Suppressor macrophage treated with lipopolysaccharide for 1 hour (primary cell): ENCODE data around the gene DBP.

Experiments used
- DNase-seq, 3 donors: peaks; one replicate each; pipeline ENCODE4 v3.0.0-alpha.2; 2020 to 2022

The DBP gene

GRCh38 chr19:48609571-48610108 is 27.5 kb downstream of the DBP start:
- no peak for DNase-seq

DNA sequence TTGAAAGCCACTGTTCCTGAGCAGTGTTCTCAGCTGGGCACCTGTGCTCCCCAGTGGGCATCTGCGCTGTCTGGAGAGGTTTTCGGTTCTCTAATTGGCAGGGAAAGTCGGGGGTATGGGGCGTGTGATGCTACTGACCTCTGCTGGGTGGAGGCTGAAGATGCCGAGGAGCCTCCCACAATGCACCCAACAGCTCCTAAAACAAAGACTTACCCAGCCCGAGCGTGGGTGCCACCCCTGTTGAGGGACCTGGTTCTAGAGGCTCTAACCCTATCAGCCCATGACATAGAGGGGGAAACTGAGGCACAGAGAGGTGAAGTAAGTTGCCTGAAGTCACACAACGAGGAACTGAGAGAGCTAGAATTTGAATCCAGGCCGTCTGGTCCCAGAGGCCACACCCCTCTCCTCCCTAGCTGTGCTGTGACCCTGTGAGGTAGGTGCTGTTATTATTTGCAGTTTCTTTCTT is 28.3 kb downstream of the DBP start:
- DNase-seq, result peak; percentile 70 to 83 (median 79)

DNA sequence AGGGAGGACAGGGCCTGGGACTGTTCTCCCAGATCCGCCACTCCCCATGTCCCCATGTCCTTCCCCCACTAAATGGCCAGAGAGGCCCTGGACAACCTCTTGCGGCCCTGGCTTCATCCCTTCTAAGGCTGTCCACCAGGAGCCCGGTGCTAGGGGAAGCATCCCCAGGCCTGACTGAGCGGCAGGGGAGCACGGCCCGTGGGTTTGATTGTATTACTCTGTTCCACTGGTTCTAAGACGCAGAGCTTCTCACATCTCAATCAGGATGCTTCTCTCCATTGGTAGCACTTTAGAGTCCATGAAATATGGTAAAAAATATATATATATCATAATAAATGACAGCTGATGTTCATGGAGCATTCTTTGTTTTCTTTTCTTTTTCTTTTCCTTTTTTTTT is 29.8 kb downstream of the DBP start:
- DNase-seq, result no peak

DNA sequence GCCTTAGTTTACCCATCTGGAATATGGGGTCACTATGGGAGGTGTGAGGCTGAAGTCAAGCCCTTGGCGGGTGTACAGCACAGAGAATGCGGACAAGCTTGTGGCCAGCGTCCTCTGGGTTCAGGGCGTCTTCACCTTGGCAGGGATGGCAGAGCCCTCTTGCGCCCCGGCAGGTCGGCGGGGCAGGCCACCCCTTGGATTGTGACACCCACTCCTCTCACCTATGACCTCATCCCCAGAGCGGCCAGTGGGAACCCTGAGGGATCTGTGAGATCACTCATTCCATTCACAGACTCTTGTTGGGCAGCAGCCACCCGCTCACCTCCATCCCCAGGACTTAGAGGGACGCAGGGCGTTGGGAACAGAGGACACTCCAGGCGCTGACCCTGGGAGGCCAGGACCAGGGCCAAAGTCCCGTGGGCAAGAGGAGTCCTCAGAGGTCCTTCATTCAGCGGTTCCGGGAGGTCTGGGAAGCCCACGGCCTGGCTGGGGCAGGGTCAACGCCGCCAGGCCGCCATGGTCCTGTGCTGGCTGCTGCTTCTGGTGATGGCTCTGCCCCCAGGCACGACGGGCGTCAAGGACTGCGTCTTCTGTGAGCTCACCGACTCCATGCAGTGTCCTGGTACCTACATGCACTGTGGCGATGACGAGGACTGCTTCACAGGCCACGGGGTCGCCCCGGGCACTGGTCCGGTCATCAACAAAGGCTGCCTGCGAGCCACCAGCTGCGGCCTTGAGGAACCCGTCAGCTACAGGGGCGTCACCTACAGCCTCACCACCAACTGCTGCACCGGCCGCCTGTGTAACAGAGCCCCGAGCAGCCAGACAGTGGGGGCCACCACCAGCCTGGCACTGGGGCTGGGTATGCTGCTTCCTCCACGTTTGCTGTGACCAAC is 30.5 kb downstream of the DBP start, which contains the start of gene SPACA4:
Gene SPACA4, plus strand, starts transcription at position 280 of the 896 bp plus-strand sequence. Its CDS starts 237 bp downstream, at position 517.
- no peak for DNase-seq

GRCh38 chr19:48603850-48604249 is 33.3 kb downstream of the DBP start:
- DNase-seq, result no peak

GRCh38 chr19:48603449-48603848 is 33.7 kb downstream of the DBP start:
- DNase-seq, result no peak

DNA sequence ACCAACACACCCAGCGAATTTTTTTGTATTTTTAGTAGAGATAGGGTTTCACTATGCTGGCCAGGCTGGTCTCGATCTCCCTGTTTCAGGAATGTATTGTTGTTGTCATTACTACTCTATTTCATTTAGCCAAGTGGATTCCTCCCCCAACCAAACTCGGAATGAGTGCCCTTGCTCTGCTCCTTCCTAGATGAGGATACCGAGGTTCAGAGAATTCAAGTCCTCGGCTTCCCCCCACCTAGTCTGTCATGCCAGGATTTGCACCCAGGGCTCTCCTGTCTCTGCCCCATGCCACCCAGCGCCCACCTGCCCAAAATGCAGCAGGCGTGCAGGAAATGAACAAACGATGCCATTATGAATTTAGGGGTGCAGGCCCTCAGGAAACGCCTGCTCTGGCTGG is 34.2 kb downstream of the DBP start:
- no peak for DNase-seq

DNA sequence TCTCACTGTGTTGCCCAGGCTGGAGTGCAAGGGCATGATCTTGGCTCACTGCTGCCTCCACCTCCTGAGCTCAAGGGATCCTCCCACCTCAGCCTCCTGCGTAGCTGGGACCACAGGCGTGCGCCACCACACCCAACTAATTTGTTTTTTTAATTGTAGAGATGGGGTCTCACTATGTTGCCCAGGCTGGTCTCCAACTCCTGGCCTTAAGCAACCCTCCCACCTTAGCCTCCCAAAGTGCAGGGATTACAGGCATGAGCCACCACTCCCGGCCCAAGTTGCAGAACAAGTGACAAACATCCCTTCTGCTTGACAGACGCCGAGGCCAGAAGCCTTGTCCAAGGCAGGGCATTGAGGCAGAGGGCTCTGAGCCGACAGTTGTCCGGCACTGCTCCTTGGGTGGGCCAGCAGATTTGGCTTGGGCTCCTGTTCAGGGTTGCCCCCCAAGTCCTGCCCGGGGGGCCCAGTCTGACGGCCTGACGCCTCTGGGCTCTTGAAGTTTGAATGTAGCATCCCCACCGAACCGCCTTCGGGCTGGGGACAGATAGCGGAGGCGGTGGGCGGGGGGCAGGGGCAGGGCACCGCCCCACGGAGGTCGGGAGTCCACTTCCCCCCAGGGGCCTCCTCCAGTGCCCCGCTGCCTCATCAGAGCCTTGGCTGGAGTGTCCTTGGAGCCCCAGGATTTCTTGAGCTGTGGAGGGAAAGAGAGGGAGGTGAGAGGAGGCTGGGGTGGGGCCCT is 36.3 kb downstream of the DBP start:
- no peak for DNase-seq

DNA sequence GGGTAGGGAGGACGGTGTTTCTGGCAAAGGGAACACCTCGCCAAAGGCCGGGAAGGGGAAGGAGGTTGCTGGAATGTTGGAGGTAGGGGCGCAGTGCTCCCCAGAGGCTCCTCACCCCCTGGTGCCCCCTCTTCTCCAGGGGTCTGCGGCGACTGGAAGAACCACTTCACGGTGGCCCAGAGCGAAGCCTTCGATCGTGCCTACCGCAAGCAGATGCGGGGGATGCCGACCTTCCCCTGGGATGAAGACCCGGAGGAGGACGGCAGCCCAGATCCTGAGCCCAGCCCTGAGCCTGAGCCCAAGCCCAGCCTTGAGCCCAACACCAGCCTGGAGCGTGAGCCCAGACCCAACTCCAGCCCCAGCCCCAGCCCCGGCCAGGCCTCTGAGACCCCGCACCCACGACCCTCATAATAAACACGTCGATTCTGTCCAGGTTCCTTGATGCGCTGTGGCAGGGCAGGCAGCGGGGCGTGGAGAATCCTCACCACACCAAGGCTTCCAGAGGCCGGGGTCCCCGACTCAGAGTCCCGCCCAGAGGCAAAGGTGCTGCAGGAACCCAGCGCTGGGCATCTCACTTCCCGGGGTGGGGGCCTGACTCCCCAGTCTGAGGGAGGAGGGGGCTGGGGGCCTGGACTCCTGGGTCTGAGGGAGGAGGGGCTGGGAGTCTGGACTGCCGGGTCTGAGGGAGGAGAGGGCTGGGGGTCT is 38.0 kb downstream of the DBP start:
- DNase-seq, result no peak

DNA sequence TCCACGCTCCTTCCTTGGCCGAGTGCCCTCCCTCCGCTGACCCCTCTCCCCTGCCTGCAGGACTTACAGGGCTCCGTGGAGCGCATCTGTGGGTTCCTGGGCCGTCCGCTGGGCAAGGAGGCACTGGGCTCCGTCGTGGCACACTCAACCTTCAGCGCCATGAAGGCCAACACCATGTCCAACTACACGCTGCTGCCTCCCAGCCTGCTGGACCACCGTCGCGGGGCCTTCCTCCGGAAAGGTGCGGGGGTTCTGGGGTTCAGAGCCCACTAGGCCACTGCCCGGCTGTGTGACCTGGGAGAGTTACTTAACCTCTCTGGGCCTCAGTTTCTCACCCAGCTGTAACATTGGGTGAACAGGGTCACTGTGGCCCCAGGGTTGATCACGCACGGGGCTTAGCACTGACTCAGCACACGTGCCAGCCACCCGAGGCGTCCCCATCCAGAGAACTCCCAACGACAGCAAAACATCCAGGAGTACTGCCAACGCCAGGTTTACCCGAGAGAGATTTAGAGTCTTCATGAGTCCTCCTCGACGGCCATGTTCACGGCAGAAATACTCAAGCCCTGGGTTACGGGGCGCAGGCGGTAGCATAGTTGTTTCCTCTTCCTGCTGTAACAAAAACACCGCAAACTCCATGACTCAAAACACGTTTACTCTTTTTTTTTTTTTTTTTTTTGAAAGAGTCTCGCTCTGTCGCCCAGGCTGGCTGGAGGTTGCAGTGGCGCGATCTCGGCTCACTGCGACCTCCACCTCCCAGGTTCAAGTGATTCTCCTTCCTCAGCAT is 40.3 kb downstream of the DBP start:
- DNase-seq, result peak in 2 of 3 donors; percentile 27 to 31

DNA sequence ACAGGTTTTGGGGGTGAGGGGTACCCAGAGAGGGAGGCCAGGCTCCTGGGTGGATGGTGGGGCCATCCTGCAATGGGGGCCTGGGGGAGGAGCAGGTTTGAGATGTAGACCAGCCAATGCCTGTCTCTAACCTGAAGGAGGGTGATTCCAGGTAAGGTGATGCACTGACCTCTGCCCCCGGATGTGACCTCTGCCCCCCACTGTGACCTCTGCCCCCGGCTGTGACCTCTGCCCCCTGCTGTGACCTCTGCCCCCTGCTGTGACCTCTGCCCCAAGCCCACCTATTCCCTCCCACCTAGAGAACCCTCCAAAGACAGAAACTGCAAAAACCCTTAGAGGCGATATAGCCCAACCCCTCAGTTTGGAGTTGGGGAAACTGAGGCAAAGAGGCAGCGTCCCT is 40.9 kb downstream of the DBP start:
- DNase-seq, result no peak

DNA sequence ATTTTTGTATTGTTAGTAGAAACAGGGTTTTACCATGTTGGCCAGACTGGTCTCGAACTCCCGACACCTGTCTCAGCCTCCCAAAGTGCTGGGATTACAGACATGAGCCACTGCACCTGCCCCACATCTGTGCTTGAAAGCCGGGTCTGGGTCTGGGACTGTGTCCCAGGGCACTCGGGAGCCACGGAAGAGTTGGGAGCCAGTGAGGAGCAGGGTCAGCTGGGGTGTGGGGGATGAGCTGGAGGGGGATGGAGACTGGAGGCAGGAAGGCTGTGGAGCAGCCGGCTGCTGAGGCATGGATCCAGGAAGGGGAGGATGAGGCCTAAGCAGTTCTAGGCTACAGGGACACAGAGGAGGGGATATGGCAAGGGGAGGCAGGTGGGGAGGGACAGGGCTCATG is 41.3 kb downstream of the DBP start:
- no peak for DNase-seq

DNA sequence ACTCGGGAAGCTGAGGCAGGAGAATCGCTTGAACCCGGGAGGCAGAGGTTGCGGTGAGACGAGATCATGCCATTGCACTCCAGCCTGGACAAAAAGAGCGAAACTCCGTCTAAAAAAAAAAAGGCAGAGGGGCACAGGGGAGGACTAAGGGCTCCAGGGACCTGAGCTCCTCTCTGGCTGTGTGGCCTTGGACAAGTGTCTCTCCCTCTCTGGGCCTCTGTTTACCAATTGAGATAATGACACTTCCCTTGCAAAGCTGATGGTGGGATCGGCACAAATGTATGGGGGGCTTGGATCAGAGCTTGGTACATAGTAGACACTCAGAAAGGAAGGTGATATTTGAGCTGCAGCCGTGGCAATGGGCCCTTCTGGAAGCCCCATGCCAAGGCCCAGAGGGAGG is 42.0 kb downstream of the DBP start:
- no peak for DNase-seq

GRCh38 chr19:48591021-48591420 is 46.2 kb downstream of the DBP start:
- DNase-seq, result peak; percentile 27 to 48 (median 30)

DNA sequence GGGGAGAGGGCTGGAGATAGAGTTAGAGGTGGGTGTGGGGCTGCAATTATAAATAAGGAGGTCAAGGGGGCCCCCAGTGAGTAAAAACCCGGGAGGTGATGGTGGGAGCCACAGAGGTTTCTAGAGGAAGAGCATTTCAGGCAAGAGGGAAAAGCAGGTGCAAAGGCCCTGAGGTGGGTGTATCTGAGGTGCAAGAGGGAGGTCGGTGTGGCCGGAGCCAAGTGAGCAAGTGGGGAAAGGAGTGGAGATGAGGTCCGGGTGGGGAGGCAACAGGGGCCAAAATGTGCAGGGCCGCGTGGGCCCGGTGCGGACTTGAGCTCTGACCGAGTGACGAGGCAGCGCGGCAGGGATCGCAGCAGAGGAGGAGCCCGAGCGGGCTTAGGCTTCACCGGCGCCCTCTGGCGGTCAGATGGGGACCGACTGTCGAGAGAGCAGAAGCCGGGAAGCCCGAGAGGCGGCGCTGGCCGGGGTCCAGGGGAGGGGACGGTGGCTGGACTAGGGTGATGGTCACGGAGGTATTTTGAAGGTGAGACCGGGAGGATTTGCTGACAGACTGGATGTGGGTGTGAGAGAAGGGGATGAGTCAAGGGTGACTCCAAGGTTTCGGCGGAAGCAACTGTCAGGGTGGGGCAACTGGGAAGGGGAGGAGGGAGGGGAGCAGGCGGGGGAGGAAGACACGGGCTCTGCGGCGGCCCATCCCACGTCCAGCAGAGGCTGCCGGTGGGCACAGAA is 48.3 kb downstream of the DBP start:
- DNase-seq, result peak; percentile 88 to 95 (median 91)

DNA sequence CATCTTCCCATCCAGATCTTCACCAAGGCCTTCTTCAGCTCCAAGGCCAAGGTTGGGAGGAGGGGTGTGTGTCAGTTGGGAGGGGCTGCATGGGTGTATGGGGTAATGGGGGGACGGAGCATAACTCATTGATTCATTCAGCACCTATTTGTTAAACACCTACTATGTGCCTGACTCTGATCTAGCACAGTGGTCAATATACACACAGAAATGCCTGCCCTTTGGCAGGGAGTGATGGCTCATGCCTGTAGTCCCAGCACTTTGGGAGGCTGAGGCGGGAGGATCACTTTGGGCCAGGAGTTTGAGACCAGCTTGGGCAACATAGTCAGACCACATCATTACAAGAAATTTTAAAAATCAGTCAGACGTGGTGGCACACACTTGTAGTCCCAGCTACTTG is 49.8 kb downstream of the DBP start:
- no peak for DNase-seq

- no peak for DNase-seq
Measured at GRCh38 chr19:48582168-48582567, 55.0 kb downstream of the DBP start.
